Astrocyte (in vitro differentiated cells and primary cell): ENCODE results near the gene UCHL1.
A peak's percentile ranks its signal among the peaks of the same experiment; 100 is the strongest.

Experiments
- CTCF ChIP-seq: IDR thresholded peaks from 2 replicates; pipeline ENCODE4 v1.5.1; 2011; ENCODE audit warnings: low read depth, mild to moderate bottlenecking, inconsistent platforms, low read length, moderate library complexity; ENCODE audit not compliant: insufficient read depth
- EZH2 ChIP-seq: IDR thresholded peaks from 2 replicates; pipeline ENCODE4 v1.6.1; 2012; ENCODE audit warnings: mild to moderate bottlenecking, low read length, inconsistent platforms; ENCODE audit not compliant: insufficient read depth

- TF ChIP-seq CTCF (peak; percentile 21), EZH2 (no peak)
These were observed 42.4 kb upstream of the UCHL1 start, which contains the start of gene APBB2 for GRCh38 chr4:41214136-41214824.
